LNCaP clone FGC (cell line): ENCODE measurements around the gene NTNG1.

ENCODE experiments used
- DNase-seq: peaks from one replicate; pipeline ENCODE4 v3.0.0-alpha.2; 2011; ENCODE audit warnings: low read depth
- H3K4me3 ChIP-seq: 2 replicates; pipeline ENCODE4 v1.5.1; 2011; ENCODE audit warnings: mild to moderate bottlenecking, low read depth, low read length, control low read depth
- CTCF ChIP-seq: IDR thresholded peaks from 2 replicates; pipeline ENCODE4 v1.5.1; 2012; ENCODE audit warnings: mild to moderate bottlenecking; ENCODE audit not compliant: control insufficient read depth, insufficient read depth; ENCODE audit errors: extremely low read depth

Gene NTNG1

GRCh38 chr1:107352850-107353249, 212.0 kb downstream of the NTNG1 start:
- TF ChIP-seq CTCF: no peak
- no peak for DNase-seq
- no peak overlapping the region for H3K4me3 ChIP-seq

- DNase-seq: no peak
- TF ChIP-seq CTCF: no peak
- H3K4me3 ChIP-seq: no peak overlapping the region
Observed at GRCh38 chr1:107357376-107357775, 216.5 kb downstream of the NTNG1 start.

GRCh38 chr1:107358619-107359327, 217.9 kb downstream of the NTNG1 start:
- DNase-seq: peak; percentile 43
- TF ChIP-seq CTCF: no peak
- H3K4me3 ChIP-seq: no peak overlapping the region

- TF ChIP-seq CTCF: no peak
- no peak overlapping the region for H3K4me3 ChIP-seq
- DNase-seq: no peak
Observed at GRCh38 chr1:107359472-107360241, 218.8 kb downstream of the NTNG1 start.

- DNase-seq: no peak
- H3K4me3 ChIP-seq: no peak overlapping the region
- no peak for TF ChIP-seq CTCF
Observed at GRCh38 chr1:107362468-107363140, 221.8 kb downstream of the NTNG1 start.

- no peak for TF ChIP-seq CTCF
- no peak for DNase-seq
- no peak overlapping the region for H3K4me3 ChIP-seq
Observed at GRCh38 chr1:107363154-107363553, 222.3 kb downstream of the NTNG1 start.
